Endothelial cell (in vitro differentiated cells): ENCODE measurements around the gene MMP25. TPM values are rescaled to one million over a fixed set of nuclear protein-coding genes. Genes with fewer than 3 reads are reported as not detected.
"Not testable (repeated sequence)": the region's sequence is repeated elsewhere in the genome, so short reads cannot be mapped to it uniquely, and the experiment has no call there.

Source experiments
- DNase-seq: peaks from one replicate; pipeline ENCODE4 v3.0.0; 2021; ENCODE audit warnings: low spot score
- H3K27ac Mint-ChIP-seq: one replicate; pipeline ENCODE4 v1.8.0; 2021; ENCODE audit warnings: mixed read lengths, inconsistent platforms; ENCODE audit not compliant: unreplicated experiment
- H3K27me3 Mint-ChIP-seq: one replicate; pipeline ENCODE4 v1.8.0; 2021; ENCODE audit warnings: mild to moderate bottlenecking, moderate library complexity, mixed read lengths, inconsistent platforms; ENCODE audit not compliant: unreplicated experiment
- H3K36me3 Mint-ChIP-seq: one replicate; pipeline ENCODE4 v1.8.0; 2021; ENCODE audit warnings: mild to moderate bottlenecking, low read depth, mixed read lengths, inconsistent platforms; ENCODE audit not compliant: unreplicated experiment
- H3K4me1 Mint-ChIP-seq: one replicate; pipeline ENCODE4 v1.8.0; 2021; ENCODE audit warnings: mild to moderate bottlenecking, mixed read lengths, inconsistent platforms; ENCODE audit not compliant: unreplicated experiment
- H3K4me3 Mint-ChIP-seq: one replicate; pipeline ENCODE4 v1.8.0; 2021; ENCODE audit warnings: mild to moderate bottlenecking, mixed read lengths, inconsistent platforms; ENCODE audit not compliant: unreplicated experiment
- H3K9me3 Mint-ChIP-seq: one replicate; pipeline ENCODE4 v1.8.0; 2021; ENCODE audit warnings: mixed read lengths, inconsistent platforms; ENCODE audit not compliant: unreplicated experiment
- CTCF ChIP-seq: fragments of 200-600 bp; sonication (generic); IDR thresholded peaks from one replicate; pipeline ENCODE4 v1.5.0; 2021; ENCODE audit warnings: antibody characterized with exemption; ENCODE audit not compliant: unreplicated experiment
- total RNA-seq: library from RNA; stranded (reverse); fragmentation: NEBNext Ultra II Directional; extraction: Animal tissue kit (Norgen Biotek cat#: 25700); gene quantifications from one replicate; pipeline ENCODE4 v1.2.1, GENCODE V29; 2021; ENCODE audit not compliant: unreplicated experiment

The MMP25 gene
- total RNA-seq, 1 donor from 2014 or later: 5.4 TPM

GRCh38 chr16:3076577-3076976 lies 30.2 kb downstream of the MMP25 start:
- no peak for DNase-seq
- Mint-ChIP-seq H3K4me3 (no peak overlapping the region), H3K27me3 (peaks cover 3% of the 10 kb centered on the region), H3K27ac (no peak overlapping the region), H3K9me3 (no peaks in the 10 kb centered on the region), H3K4me1 (peaks cover 13% of the 10 kb centered on the region), H3K36me3 (peaks cover 25% of the 10 kb centered on the region)
- no peak for TF ChIP-seq CTCF

GRCh38 chr16:3080024-3080423 lies 33.7 kb downstream of the MMP25 start:
- no peak overlapping the region for H3K27ac Mint-ChIP-seq

GRCh38 chr16:3081957-3082356 lies 35.6 kb downstream of the MMP25 start:
- not testable (repeated sequence) for H3K27ac Mint-ChIP-seq

More at GRCh38 chr16:3080024-3080423, 33.7 kb downstream of the MMP25 start:
- Mint-ChIP-seq H3K36me3 (peaks cover 23% of the 10 kb centered on the region), H3K4me3 (no peak overlapping the region), H3K27me3 (peaks cover 3% of the 10 kb centered on the region), H3K9me3 (no peaks in the 10 kb centered on the region), H3K4me1 (peaks cover 12% of the 10 kb centered on the region)
- no peak for DNase-seq
- no peak for TF ChIP-seq CTCF

GRCh38 chr16:3083408-3083807 lies 37.0 kb downstream of the MMP25 start:
- Mint-ChIP-seq H3K4me1 (peaks cover 39% of the 10 kb centered on the region), H3K4me3 (peak overlapping the region; percentile 42)
- H3K27me3 Mint-ChIP-seq, DNase-seq, H3K36me3 Mint-ChIP-seq, H3K9me3 Mint-ChIP-seq, H3K27ac Mint-ChIP-seq: not testable (repeated sequence)

More at GRCh38 chr16:3081957-3082356, 35.6 kb downstream of the MMP25 start:
- not testable (repeated sequence) for H3K27me3 Mint-ChIP-seq, H3K9me3 Mint-ChIP-seq, H3K4me3 Mint-ChIP-seq, DNase-seq
- Mint-ChIP-seq H3K4me1 (peaks cover 26% of the 10 kb centered on the region), H3K36me3 (peaks cover 15% of the 10 kb centered on the region)

- Mint-ChIP-seq H3K9me3 (no peaks in the 10 kb centered on the region), H3K27me3 (peaks cover 8% of the 10 kb centered on the region), H3K4me1 (peaks cover 43% of the 10 kb centered on the region), H3K27ac (peak overlapping the region; percentile 19), H3K4me3 (no peak overlapping the region), H3K36me3 (no peaks in the 10 kb centered on the region)
- TF ChIP-seq CTCF: no peak
- DNase-seq: no peak
Measured at GRCh38 chr16:3084491-3084890, 38.1 kb downstream of the MMP25 start.

GRCh38 chr16:3084969-3085670 lies 38.8 kb downstream of the MMP25 start:
- DNase-seq: no peak
- peaks cover 8% of the 10 kb centered on the region for H3K27me3 Mint-ChIP-seq
- peaks cover 43% of the 10 kb centered on the region for H3K4me1 Mint-ChIP-seq
- no peaks in the 10 kb centered on the region for H3K9me3 Mint-ChIP-seq
- peak overlapping the region; percentile 19 for H3K27ac Mint-ChIP-seq
- peak overlapping the region; percentile 10 for H3K4me3 Mint-ChIP-seq
- no peak for TF ChIP-seq CTCF
- no peaks in the 10 kb centered on the region for H3K36me3 Mint-ChIP-seq
